Epithelial cell of proximal tubule (primary cell): ENCODE data around the gene TMEM221. TPM values are rescaled to one million over a fixed set of nuclear protein-coding genes. Genes with fewer than 3 reads are reported as not detected.

Source experiments
- DNase-seq: peaks from one replicate; pipeline ENCODE4 v3.0.0-alpha.2; 2011; ENCODE audit warnings: low read depth
- H3K4me3 ChIP-seq: 2 replicates; pipeline ENCODE4 v1.5.1; 2011; ENCODE audit warnings: low read depth, mild to moderate bottlenecking, low read length
- CTCF ChIP-seq: conservative IDR thresholded peaks from 2 replicates; pipeline ENCODE4 v1.5.1; 2012; ENCODE audit warnings: low read depth, mild to moderate bottlenecking, low read length
- total RNA-seq: library from RNA; depleted of rRNA; stranded (reverse); fragments of >200 nt; gene quantifications from 2 replicates; pipeline ENCODE4 v1.2.3, GENCODE V29; 2015

The TMEM221 gene
- total RNA-seq, 1 donor from 2014 or later = not detected

GRCh38 chr19:17404621-17405249, 43.7 kb downstream of the TMEM221 start:
- peak overlapping the region; percentile 45 for H3K4me3 ChIP-seq
- no peak for TF ChIP-seq CTCF
- no peak for DNase-seq

GRCh38 chr19:17404015-17404414, 44.5 kb downstream of the TMEM221 start:
- no peak for DNase-seq
- TF ChIP-seq CTCF = no peak
- H3K4me3 ChIP-seq = peak overlapping the region; percentile 45

DNA sequence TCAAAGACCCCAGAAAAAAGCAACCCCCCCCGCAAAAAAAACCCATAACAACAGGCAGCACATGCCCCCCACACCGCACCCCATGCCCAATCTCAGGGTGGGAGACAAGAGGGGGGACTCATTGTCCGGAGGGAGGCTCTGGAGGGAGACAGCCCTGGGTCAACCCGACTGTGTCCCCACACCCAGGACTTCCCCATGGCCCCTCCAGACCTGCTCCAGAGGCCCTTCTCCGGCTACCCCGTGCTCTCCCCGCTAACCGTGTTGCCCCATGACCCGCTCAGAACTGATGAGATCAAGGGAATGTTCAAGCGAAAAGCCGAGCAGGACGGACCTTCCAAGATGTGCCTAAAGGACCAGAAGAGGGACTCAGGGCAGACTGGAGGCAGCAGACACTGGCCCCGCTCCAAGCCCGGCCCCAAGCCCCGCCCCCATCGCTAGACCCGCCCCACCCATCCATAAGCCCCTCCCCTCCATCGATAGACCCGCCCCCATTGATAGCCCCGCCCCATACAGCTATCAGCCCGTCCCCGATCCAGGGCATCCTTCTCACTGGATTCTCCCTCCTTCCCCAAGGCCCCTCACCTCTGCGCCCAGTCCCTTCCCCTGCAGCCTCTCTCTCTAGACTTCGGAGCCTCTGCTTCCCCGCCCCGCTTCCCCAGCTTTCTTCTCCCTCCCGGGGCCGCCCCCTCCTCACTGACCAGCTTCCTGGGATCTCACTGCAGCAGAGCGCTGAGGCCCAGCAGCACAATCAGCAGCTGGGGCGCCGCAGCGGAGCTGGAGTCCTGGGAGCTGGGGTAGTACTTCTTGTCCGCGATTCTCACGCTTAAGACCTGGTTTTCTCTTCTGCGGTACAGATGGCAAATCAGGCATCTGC, 45.2 kb downstream of the TMEM221 start:
- H3K4me3 ChIP-seq = no peak overlapping the region
- DNase-seq = no peak
- no peak for TF ChIP-seq CTCF

GRCh38 chr19:17401628-17402027, 46.8 kb downstream of the TMEM221 start:
- no peak for TF ChIP-seq CTCF
- no peak overlapping the region for H3K4me3 ChIP-seq
- DNase-seq = no peak

DNA sequence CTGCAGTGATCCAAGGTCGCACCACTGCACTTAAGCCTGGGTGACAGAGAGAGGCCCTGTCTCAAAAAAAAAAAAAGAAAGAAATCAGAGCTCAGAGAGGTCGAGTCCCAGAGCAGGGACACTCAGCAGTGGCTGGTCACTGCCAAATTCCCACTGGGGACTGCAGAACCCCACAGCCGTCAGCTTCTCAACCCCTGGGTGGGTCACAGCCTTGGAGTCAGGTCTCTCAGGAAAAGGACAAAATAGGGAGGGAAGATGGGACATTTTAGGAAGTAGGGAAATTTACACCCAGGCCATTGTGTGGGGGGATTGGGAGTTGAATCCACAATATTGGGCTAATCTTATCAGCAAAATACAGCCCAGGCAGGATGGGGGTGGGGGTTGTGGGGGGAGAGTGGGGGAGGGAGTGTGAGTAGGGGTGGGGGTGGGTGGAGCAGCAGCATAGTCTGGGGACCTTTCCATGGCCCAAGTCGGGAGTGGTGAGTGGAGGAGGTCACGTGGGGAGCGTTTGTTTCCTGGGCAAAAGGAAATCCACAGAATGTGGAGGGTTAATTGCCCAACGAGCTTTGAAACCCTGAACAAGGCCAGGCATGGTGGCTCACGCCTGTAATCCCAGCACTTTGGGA, 49.5 kb downstream of the TMEM221 start:
- H3K4me3 ChIP-seq = no peak overlapping the region
- TF ChIP-seq CTCF = no peak
- no peak for DNase-seq

DNA sequence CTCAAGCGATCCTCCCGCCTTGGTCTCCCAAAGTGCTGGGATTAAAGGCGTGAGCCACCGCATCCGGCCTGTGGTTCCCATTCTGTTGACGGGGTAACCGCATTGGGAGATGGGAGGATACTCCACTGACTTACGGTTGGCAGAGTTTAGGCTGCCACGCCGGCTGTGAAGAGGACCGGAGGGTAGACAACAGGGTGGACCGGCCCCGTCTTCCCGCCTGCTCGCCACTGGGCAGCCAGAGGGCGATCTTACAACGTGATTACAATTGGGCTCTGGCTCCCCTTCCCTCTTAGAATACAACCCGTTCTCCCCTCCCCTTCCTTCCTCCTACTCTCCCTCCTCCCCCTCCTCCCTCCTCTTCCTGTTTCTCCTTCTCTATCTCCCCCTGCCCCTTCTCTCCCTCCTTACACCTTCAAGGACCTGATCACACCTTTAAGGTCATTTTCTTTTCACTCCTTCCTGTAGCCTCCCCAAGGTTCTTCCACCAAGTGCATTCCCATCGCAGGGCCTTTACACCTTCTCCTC, 53.5 kb downstream of the TMEM221 start:
- peak; percentile 58 for TF ChIP-seq CTCF
- H3K4me3 ChIP-seq = no peak overlapping the region
- DNase-seq = no peak
